ENCODE measurements around the gene PLK3.

- TF ChIP-seq MEF2B (IDR thresholded peaks at IDR 0.05; ENCODE audit: partially characterized antibody, poor library complexity, severe bottlenecking), result no peak
- TF ChIP-seq NRF1 (conservative IDR thresholded peaks at IDR 0.05; ENCODE audit: low read depth, low read length), result no peak
- no peak for TF ChIP-seq EZH2 (IDR thresholded peaks at IDR 0.05; ENCODE audit: borderline replicate concordance, control insufficient read depth, low read depth, low read length)
- no peak for TF ChIP-seq ATF7 (IDR thresholded peaks at IDR 0.05; ENCODE audit: low read depth)
- no peak for TF ChIP-seq NFIC (IDR thresholded peaks at IDR 0.05; ENCODE audit: low read depth, low read length)
- no peak for TF ChIP-seq NR2C2 (IDR thresholded peaks at IDR 0.05; ENCODE audit: borderline replicate concordance, control insufficient read depth, insufficient read length, low read depth)
These were observed 27.2 kb downstream of the PLK3 start for GRCh38 chr1:44827197-44828002.

Measured in GM12878 (cell line).